Natural killer cell (primary cell): ENCODE results near the gene DPYSL5. TPM values are rescaled to one million over a fixed set of nuclear protein-coding genes. Genes with fewer than 3 reads are reported as not detected.

ENCODE experiments used
- ATAC-seq, 3 donors: fragments of 150-1000 bp in 2 of 3; fragments of 200-7000 bp in 1 of 3; cut with Tn5 transposase; 1 replicate in 1 of 3; 2 replicates in 2 of 3; pipeline ENCODE4 v1.10.0; 2021; ENCODE audit warnings: mild to moderate bottlenecking in 2 of 3, moderate library complexity in 2 of 3
- DNase-seq, 2 donors: peaks; one replicate each; pipeline versions ENCODE4 v3.0.0 to v3.0.0-alpha.2; 2013 to 2021; ENCODE audit warnings: mixed read lengths in 1 of 2
- H3K27ac ChIP-seq: one replicate; pipeline ENCODE4 v1.5.1; 2013; ENCODE audit warnings: mild to moderate bottlenecking, low read length
- H3K27me3 ChIP-seq: one replicate; pipeline ENCODE4 v1.6.1; 2013; ENCODE audit warnings: low read length; ENCODE audit not compliant: control insufficient read depth, insufficient read depth
- H3K36me3 ChIP-seq: one replicate; pipeline ENCODE4 v1.6.1; 2013; ENCODE audit warnings: low read length; ENCODE audit not compliant: control insufficient read depth, insufficient read depth
- H3K4me1 ChIP-seq: one replicate; pipeline ENCODE4 v1.6.1; 2013; ENCODE audit warnings: low read length; ENCODE audit not compliant: control insufficient read depth, insufficient read depth
- H3K4me3 ChIP-seq: one replicate; pipeline ENCODE4 v1.5.1; 2013; ENCODE audit warnings: low read length
- H3K9me3 ChIP-seq: one replicate; pipeline ENCODE4 v1.6.1; 2013; ENCODE audit warnings: low read length; ENCODE audit not compliant: control insufficient read depth, insufficient read depth
- H3K27ac Mint-ChIP-seq, 2 donors: one replicate each; pipeline ENCODE4 v1.8.0; 2022; ENCODE audit warnings: mild to moderate bottlenecking in 2 of 2, mixed read lengths in 2 of 2, moderate library complexity in 1 of 2
- H3K27me3 Mint-ChIP-seq, 2 donors: one replicate each; pipeline ENCODE4 v1.8.0; 2022; ENCODE audit warnings: low read depth in 2 of 2, mixed read lengths in 2 of 2
- H3K36me3 Mint-ChIP-seq: one replicate; pipeline ENCODE4 v1.8.0; 2022; ENCODE audit warnings: mixed read lengths
- H3K4me1 Mint-ChIP-seq, 2 donors: one replicate each; pipeline ENCODE4 v1.8.0; 2022; ENCODE audit warnings: mixed read lengths in 2 of 2
- H3K4me3 Mint-ChIP-seq: one replicate; pipeline ENCODE4 v1.8.0; 2022; ENCODE audit warnings: mild to moderate bottlenecking, moderate library complexity, mixed read lengths
- H3K9me3 Mint-ChIP-seq, 2 donors: one replicate each; pipeline ENCODE4 v1.8.0; 2022; ENCODE audit warnings: mixed read lengths in 2 of 2
- WGBS: methylation state at CpG from one replicate; pipeline ENCODE4 v1.1.7; 2013; ENCODE audit warnings: missing lambda C conversion rate; ENCODE audit not compliant: insufficient coverage; 5-methylcytosine and 5-hydroxymethylcytosine counted together
- intact Hi-C: fragments of 100-400 bp; cut with micrococcal nuclease; formaldehyde crosslinking; loops from one replicate; pipeline ENCODE4 v1.14.2; 2022
- total RNA-seq, 4 donors: library from RNA; stranded (reverse); fragments of 120-200 nt in 1 of 4; gene quantifications; one replicate each; pipeline versions ENCODE4 v1.2.3 to v1.2.4, GENCODE V29; 2013 to 2022
- TF ChIP-seq, protein P1 (sequence below): fragments of 200-600 bp; IDR thresholded peaks from one replicate; pipeline ENCODE4 v1.8.0; 2022; ENCODE audit warnings: antibody characterized with exemption

The DPYSL5 gene
- total RNA-seq, 3 donors from 2014 or later (not counting 1 experiment from before 2014, with no cell fraction given), result not detected

DNA sequence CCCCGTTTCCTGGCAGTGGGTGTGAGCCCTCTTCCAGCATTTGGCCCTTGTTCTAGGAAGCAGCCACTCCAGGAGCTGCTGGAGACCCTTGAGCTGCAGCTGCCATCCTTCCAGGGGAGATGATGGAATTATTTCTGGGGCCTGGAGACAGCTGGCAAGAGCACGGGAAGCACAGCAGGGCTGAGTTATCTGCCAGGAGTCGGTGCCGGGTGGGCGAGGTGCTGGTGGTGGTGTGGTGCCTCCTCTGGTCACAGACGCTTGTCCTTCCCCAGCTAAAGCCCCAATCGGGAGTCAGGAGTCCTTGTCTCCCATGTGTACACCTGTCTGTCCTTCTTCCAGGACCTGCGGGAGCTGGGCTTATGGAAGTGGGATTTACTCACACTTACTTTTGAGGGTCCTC, 36.0 kb downstream of the DPYSL5 start:
- Mint-ChIP-seq H3K36me3 (no peaks in the 10 kb centered on the region), H3K27me3 (peaks cover 20 to 22% of the 10 kb centered on the region in 2 donors), H3K4me1 (no peaks in the 10 kb centered on the region), H3K9me3 (no peaks in the 10 kb centered on the region), H3K27ac (no peak overlapping the region), H3K4me3 (no peak overlapping the region)
- Histone ChIP-seq H3K4me1 (peaks cover 3% of the 10 kb centered on the region), H3K9me3 (no peaks in the 10 kb centered on the region), H3K27me3 (no peaks in the 10 kb centered on the region), H3K27ac (no peak overlapping the region), H3K4me3 (no peak overlapping the region), H3K36me3 (no peaks in the 10 kb centered on the region)
- intact Hi-C loops, result no loop called here
- WGBS, result 86% methylated on average over 8 of the region's 8 CpGs
- ATAC-seq, result no peak
- TF ChIP-seq, protein P1, sequence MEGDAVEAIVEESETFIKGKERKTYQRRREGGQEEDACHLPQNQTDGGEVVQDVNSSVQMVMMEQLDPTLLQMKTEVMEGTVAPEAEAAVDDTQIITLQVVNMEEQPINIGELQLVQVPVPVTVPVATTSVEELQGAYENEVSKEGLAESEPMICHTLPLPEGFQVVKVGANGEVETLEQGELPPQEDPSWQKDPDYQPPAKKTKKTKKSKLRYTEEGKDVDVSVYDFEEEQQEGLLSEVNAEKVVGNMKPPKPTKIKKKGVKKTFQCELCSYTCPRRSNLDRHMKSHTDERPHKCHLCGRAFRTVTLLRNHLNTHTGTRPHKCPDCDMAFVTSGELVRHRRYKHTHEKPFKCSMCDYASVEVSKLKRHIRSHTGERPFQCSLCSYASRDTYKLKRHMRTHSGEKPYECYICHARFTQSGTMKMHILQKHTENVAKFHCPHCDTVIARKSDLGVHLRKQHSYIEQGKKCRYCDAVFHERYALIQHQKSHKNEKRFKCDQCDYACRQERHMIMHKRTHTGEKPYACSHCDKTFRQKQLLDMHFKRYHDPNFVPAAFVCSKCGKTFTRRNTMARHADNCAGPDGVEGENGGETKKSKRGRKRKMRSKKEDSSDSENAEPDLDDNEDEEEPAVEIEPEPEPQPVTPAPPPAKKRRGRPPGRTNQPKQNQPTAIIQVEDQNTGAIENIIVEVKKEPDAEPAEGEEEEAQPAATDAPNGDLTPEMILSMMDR, result no peak
- no peak for DNase-seq

DNA sequence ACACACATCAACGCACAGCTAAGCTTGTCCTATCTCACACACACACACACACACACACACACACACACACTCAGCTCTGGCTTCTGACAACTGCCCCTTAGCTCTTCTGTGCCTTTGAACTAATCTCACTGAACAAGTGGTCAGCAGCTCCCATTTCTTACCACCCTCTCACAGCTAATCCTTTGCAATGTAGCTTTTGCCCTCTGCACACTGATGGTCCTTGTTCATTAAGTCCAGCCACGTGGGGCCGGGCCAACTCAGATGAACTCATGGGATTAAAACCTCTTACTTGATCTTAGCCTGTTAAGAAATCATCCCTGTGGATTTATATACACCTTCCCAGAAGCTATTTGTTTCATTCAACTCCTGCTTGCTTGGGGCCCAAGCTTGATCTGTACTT, 36.6 kb downstream of the DPYSL5 start:
- 91% methylated on average over 3 of the region's 3 CpGs for WGBS
- Mint-ChIP-seq H3K9me3 (no peaks in the 10 kb centered on the region), H3K36me3 (no peaks in the 10 kb centered on the region), H3K4me1 (no peaks in the 10 kb centered on the region), H3K27ac (no peak overlapping the region), H3K4me3 (no peak overlapping the region), H3K27me3 (peaks cover 20 to 22% of the 10 kb centered on the region in 2 donors)
- Histone ChIP-seq H3K36me3 (no peaks in the 10 kb centered on the region), H3K4me3 (no peak overlapping the region), H3K9me3 (no peaks in the 10 kb centered on the region), H3K4me1 (peaks cover 3% of the 10 kb centered on the region), H3K27me3 (no peaks in the 10 kb centered on the region), H3K27ac (no peak overlapping the region)
- no peak for ATAC-seq
- DNase-seq, result no peak
- intact Hi-C loops, result no loop called here
- TF ChIP-seq, protein P1, result no peak

DNA sequence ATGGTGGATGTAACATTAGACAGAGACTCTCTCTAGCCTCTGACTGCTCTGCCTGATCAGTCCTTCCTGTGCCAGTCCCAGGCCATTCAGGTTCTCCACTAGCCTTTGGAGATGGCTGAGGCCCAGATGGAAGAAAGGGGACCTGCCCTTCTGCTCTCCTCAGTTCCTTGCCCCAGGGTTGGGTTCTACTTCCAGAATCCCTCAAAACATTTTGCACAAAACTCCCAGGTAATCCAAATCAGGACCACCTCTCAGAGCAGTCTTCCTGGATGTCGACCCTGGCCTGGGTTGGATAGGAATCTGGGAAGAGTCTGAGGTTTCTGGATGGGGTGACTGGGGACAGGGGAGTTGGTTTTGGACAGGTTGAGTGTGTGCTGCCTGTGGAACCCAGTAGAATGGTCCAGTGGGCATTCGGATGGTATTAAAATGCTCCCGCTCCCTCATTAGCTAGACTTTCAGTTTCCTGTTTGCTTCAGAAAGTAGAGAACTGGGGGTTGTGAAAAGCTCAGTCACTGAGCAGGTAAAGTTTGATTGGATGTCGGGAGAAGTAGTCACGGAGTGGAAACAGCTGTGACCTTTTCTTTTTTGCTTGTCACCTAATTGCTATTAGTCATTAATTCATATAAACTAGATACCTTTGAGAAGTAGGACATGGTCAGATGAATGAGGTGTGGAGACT, 37.9 kb downstream of the DPYSL5 start:
- no peaks in the 10 kb centered on the region for H3K9me3 Mint-ChIP-seq
- H3K36me3 Mint-ChIP-seq, result no peaks in the 10 kb centered on the region
- ATAC-seq, result no peak
- DNase-seq, result no peak
- Histone ChIP-seq H3K36me3 (no peaks in the 10 kb centered on the region), H3K4me3 (no peak overlapping the region), H3K9me3 (no peaks in the 10 kb centered on the region), H3K4me1 (peaks cover 3% of the 10 kb centered on the region), H3K27ac (no peak overlapping the region), H3K27me3 (no peaks in the 10 kb centered on the region)
- 74% methylated on average over 3 of the region's 5 CpGs for WGBS
- no peak overlapping the region for H3K27ac Mint-ChIP-seq
- peaks cover 13 to 14% of the 10 kb centered on the region in 2 donors for H3K27me3 Mint-ChIP-seq
- H3K4me3 Mint-ChIP-seq, result no peak overlapping the region
- TF ChIP-seq, protein P1, result no peak
- intact Hi-C loops, result no loop called here
- H3K4me1 Mint-ChIP-seq, result no peaks in the 10 kb centered on the region

DNA sequence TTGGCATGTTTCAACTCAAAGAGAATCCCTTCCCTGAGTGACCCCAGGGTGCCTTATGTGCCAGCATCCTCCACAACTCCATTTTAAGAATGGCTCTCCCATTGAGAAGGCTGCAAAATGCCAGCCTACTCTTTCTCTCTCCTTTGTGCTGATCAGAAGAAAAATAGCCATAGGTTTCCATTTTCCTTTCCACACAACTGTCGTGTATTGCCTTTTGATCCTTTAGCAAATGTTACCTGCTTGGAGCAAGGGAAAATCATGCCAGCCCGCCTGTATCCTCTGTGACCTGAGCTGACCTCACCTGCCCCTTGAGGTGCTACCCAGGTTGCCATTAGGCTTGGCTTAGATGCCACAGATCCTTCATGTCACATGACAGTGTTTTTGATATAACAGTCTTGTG, 38.8 kb downstream of the DPYSL5 start:
- H3K4me3 ChIP-seq, result no peak overlapping the region
- Mint-ChIP-seq H3K4me1 (no peaks in the 10 kb centered on the region), H3K36me3 (no peaks in the 10 kb centered on the region), H3K27me3 (peaks cover 8% of the 10 kb centered on the region in 2 donors), H3K9me3 (no peaks in the 10 kb centered on the region), H3K4me3 (no peak overlapping the region), H3K27ac (no peak overlapping the region)
- WGBS, result 48% methylated on average over 2 of the region's 2 CpGs
- peaks cover 3% of the 10 kb centered on the region for H3K4me1 ChIP-seq
- TF ChIP-seq, protein P1, result no peak
- H3K27ac ChIP-seq, result no peak overlapping the region
- DNase-seq, result no peak
- intact Hi-C loops, result no loop called here
- ATAC-seq, result no peak
- H3K36me3 ChIP-seq, result no peaks in the 10 kb centered on the region
- no peaks in the 10 kb centered on the region for H3K9me3 ChIP-seq
- no peaks in the 10 kb centered on the region for H3K27me3 ChIP-seq
